RPMI7951 (cell line): ENCODE results near the gene ZNF732. TPM values are rescaled to one million over a fixed set of nuclear protein-coding genes. Genes with fewer than 3 reads are reported as not detected.
A peak's percentile ranks its signal among the peaks of the same experiment; 100 is the strongest.
"Not testable (repeated sequence)": the region's sequence is repeated elsewhere in the genome, so short reads cannot be mapped to it uniquely, and the experiment has no call there.

Experiments used
- DNase-seq: peaks from one replicate; pipeline ENCODE4 v3.0.0-alpha.2; 2012; ENCODE audit warnings: low read depth
- total RNA-seq: library from RNA; depleted of rRNA; stranded (reverse); fragments of >200 nt; shearing (Covaris generic); gene quantifications from 2 replicates; pipeline ENCODE4 v1.2.3, GENCODE V29; 2014; rRNA removed

ZNF732 gene
- 0.10 TPM in 1 of 2 replicates, not detected in the other for total RNA-seq

DNA sequence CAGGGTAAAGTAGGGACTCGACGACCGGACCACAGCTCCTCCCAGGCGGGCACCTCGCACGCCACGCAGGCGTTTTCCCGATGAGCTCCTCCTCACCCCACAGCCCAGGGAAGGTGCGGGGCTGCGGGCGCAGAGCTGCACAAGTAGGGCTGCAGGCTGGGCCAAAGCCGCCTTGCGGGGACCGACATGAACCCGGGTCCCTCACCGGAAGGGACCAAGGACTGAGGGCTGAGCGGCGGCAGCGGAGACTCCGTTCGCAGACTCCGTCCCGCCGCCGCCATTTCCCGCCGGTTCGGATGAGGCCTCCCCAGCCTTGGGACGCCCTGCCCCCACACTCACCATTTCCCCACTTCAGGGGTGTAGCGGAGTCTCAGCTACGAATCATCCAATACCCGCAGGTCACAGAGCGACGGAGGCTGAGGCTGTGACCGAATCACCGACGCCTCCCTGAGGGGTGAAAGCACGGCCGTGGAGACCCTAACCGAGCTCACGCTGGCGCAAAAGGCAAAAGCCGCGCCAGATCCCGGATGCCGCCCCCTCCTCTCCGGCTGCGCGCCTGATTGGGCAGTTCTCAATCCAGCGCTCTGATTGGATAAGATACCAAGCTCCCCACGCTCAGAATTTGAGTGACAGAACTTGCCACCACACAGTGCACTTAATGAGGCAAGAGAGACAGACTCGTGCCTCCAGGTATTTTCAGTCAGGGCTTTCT lies at the start of gene ZNF732:
Gene ZNF732 (minus strand): TSS at position 506 of the 712 bp plus-strand sequence. CDS start 164 bp downstream, at position 342.
- no peak for DNase-seq

DNA sequence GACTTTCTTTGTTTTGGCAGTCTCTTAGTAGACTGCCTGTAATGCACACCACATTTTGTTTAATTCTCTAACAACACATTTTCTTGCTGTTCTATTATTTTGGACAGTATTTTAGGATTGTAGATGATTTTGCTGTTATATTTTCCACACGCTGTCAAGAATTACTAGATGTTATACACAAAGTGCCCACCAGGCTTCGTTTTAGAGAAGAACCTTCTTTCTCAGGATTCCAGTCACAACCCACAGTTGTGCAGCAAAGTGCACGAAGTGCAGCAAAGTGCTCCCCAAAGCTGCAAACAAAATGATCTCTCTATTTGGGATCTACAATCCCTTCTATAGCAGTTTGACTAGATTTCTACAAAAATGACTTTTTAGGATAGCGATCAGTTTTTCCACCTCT lies 34.7 kb upstream of the ZNF732 start:
- DNase-seq, result no peak

DNA sequence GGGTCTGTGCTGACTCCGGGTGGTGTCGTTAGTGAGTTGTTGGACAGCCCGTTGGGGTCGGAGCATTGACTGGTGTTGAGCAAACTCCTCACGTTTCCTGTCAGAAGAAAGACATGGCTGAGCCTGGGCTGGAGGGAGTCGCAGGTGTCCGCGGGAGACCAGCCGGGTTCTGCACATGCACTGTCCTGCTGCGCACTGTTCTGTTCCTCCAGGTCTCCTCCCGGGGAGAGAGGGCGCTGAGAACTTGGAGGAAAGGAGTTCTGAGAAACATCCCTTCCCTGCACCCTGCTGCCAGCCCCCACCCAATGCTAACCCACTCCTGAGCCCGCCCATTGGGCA lies 33.5 kb upstream of the ZNF732 start:
- no peak for DNase-seq

GRCh38 chr4:337932-338758 lies 32.9 kb upstream of the ZNF732 start:
- peak; percentile 47 for DNase-seq

- DNase-seq, result peak; percentile 97
These were observed 32.1 kb upstream of the ZNF732 start, which contains the start of gene ZNF141 for GRCh38 chr4:337143-337931. Gene ZNF141 (plus strand): TSS chr4:337814. CDS start chr4:337984, 170 bp downstream.

GRCh38 chr4:336893-337142 lies 31.5 kb upstream of the ZNF732 start:
- no peak for DNase-seq

GRCh38 chr4:336099-336892 lies 31.0 kb upstream of the ZNF732 start:
- DNase-seq, result no peak

DNA sequence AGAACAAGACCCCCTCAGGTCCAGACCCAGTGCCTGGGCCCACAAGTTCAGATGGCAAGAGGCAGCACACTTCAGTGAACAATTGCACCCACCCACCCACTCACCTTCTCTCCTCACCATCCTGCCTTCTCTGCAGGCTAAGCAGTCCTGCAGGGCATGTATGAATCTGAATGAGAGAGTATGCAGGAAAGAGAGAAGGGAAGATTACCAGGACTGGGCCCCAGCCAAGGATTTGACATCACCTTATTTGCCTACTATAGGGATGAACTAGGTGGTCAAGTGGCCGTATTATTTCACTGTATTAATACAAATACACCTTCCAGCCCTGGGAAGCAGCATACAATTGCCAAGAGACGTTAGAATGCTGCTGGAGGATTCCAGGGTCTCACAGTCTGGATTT lies 30.2 kb upstream of the ZNF732 start:
- no peak for DNase-seq

- DNase-seq, result no peak
These were observed 23.5 kb upstream of the ZNF732 start for GRCh38 chr4:328729-329128.

DNA sequence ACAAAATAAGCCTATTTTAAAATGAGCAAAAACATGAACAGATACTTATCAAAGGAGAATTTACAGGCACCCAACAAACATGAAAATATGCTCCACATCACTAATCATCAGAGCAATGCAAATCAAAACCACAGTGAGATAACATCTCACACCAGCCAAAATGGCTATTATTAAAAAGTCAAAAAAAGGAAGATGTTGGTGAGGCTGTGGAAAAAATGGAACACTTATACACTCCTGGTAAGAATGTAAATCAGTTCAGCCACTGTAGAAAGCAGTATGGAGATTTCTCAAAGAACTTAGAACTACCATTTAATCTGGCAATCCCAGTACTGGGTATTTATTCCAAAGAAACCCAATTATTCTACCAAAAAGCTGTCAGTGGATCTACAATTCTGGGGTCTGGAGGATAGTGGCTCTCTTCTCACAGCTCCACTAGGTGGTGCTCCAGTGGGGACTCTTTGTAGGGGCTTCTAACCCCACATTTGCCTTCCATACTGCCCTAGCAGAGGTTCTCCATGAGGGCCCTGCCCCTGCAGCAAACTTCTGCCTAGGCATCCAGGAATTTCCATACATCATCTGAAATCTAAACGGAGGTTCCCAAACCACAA lies 9.1 kb upstream of the ZNF732 start:
- no peak for DNase-seq

GRCh38 chr4:309807-310206 lies 4.5 kb upstream of the ZNF732 start:
- DNase-seq, result no peak

DNA sequence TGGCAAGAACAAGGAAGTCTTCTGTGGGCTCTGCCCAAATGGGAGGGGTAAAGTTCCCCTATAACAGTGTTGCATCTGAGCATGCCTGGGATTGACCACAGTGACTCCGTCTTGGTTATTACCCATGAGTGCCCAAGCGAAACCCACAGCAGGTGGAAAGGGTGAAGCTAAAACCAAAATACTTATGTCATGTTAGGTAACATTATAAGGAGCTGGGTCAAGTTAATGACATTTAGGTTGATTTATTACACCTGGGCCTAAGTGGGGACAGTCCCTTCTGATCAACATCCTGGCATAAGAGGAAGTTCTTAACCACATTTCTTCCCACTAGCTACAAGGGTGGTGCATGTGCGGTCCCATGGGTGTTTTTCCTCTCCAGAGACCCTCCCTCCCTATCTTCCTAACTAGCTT lies 1.3 kb upstream of the ZNF732 start:
- no peak for DNase-seq

GRCh38 chr4:304516-304915 lies 758 bp downstream of the ZNF732 start:
- not testable (repeated sequence) for DNase-seq

GRCh38 chr4:302381-302780 lies 2.9 kb downstream of the ZNF732 start:
- no peak for DNase-seq

- DNase-seq, result no peak
These were observed 10.5 kb downstream of the ZNF732 start for GRCh38 chr4:294732-295131.

- DNase-seq, result peak; percentile 15
These were observed 16.4 kb downstream of the ZNF732 start for GRCh38 chr4:288891-289290.

- DNase-seq, result no peak
These were observed 31.8 kb downstream of the ZNF732 start for GRCh38 chr4:273309-274017.

DNA sequence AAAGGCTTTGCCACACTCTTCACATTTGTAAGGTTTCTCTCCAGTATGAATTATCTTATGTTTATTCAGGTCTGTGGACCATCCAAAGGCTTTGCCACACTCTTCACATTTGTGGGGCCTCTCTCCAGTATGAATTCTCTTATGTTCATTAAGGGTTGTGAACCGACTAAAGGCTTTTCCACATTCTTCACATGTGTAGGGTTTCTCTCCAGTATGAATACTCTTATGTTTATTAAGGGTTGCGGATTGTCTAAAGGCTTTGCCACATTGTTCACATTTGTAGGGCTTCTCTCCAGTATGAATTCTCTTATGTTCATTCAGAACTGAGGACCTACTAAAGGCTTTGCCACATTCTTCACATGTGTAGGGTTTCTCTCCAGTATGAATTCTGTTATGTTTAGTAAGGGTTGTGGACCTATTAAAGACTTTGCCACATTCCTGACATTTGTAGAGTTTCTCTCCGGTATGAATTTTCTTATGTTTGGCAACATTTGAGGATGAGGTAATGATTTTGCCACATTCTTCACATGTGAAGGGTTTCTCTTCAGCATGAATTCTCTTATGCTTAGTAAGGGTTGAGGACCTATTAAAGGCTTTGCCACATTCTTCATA lies 33.7 kb downstream of the ZNF732 start:
- no peak for DNase-seq

GRCh38 chr4:259240-259639 lies 46.0 kb downstream of the ZNF732 start:
- peak; percentile 32 for DNase-seq

DNA sequence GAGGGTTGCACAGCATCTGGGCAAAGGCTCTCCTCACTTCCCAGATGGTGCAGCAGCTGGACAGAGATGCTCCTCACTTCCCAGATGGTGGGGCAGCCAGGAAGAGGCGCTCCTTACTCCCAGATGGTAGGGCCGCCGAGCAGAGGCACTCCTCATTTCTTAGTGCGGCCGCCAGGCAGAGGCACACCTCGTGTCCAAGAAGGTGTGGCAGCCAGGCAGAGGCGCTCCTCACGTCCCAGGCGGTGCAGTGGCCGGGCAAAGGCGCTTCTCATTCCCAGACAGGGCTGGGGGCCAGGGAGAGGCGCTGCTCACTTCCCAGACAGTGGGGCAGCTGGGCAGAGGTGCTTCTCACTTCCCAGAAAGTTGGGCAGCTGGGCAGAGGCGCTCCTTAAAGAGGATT lies 48.8 kb downstream of the ZNF732 start:
- no peak for DNase-seq
